ENCODE measurements around the gene DENND1A.

DENND1A gene

GRCh38 chr9:123883634-123884033 is 46.3 kb downstream of the DENND1A start:
- H3K9ac ChIP-seq (ENCODE audit: low read length in 2 of 2), result no peak overlapping the region
- no peaks in the 10 kb centered on the region for H3K4me1 ChIP-seq (ENCODE audit: control insufficient read depth, insufficient read depth, low read length)
- H3K27ac ChIP-seq (ENCODE audit: low read length), result no peak overlapping the region
- no peak overlapping the region for H3K4me3 ChIP-seq (ENCODE audit: low read length in 2 of 2)
- H3K9me3 ChIP-seq (ENCODE audit: control insufficient read depth in 2 of 2, low read length in 2 of 2), result no peaks in the 10 kb centered on the region
- H3K27me3 ChIP-seq (ENCODE audit: control insufficient read depth in 1 of 2, insufficient read depth in 2 of 2, low read length in 2 of 2), result no peaks in the 10 kb centered on the region
- peaks cover 1 to 3% of the 10 kb centered on the region in 2 donors for H3K36me3 ChIP-seq (ENCODE audit: control insufficient read depth in 2 of 2, insufficient read depth in 2 of 2, low read length in 2 of 2)

GRCh38 chr9:123881604-123882003 is 48.3 kb downstream of the DENND1A start:
- Histone ChIP-seq H3K27ac (ENCODE audit: low read length) (no peak overlapping the region), H3K36me3 (ENCODE audit: control insufficient read depth in 2 of 2, insufficient read depth in 2 of 2, low read length in 2 of 2) (peaks cover 0 to 6% of the 10 kb centered on the region in 2 donors)

GRCh38 chr9:123880420-123880819 is 49.5 kb downstream of the DENND1A start:
- Histone ChIP-seq H3K9ac (ENCODE audit: low read length in 2 of 2) (no peak overlapping the region), H3K4me1 (ENCODE audit: control insufficient read depth, insufficient read depth, low read length) (no peaks in the 10 kb centered on the region), H3K9me3 (ENCODE audit: control insufficient read depth in 2 of 2, low read length in 2 of 2) (no peaks in the 10 kb centered on the region), H3K4me3 (ENCODE audit: low read length in 2 of 2) (no peak overlapping the region), H3K27me3 (ENCODE audit: control insufficient read depth in 1 of 2, insufficient read depth in 2 of 2, low read length in 2 of 2) (no peaks in the 10 kb centered on the region), H3K27ac (ENCODE audit: low read length) (no peak overlapping the region), H3K36me3 (ENCODE audit: control insufficient read depth in 2 of 2, insufficient read depth in 2 of 2, low read length in 2 of 2) (peaks cover 2 to 6% of the 10 kb centered on the region in 2 donors)

More at GRCh38 chr9:123881604-123882003, 48.3 kb downstream of the DENND1A start:
- H3K9ac ChIP-seq (ENCODE audit: low read length in 2 of 2), result no peak overlapping the region
- H3K4me1 ChIP-seq (ENCODE audit: control insufficient read depth, insufficient read depth, low read length), result no peaks in the 10 kb centered on the region
- no peak overlapping the region for H3K4me3 ChIP-seq (ENCODE audit: low read length in 2 of 2)
- H3K9me3 ChIP-seq (ENCODE audit: control insufficient read depth in 2 of 2, low read length in 2 of 2), result no peaks in the 10 kb centered on the region
- H3K27me3 ChIP-seq (ENCODE audit: control insufficient read depth in 1 of 2, insufficient read depth in 2 of 2, low read length in 2 of 2), result no peaks in the 10 kb centered on the region

- peaks cover 2 to 6% of the 10 kb centered on the region in 2 donors for H3K36me3 ChIP-seq (ENCODE audit: control insufficient read depth in 2 of 2, insufficient read depth in 2 of 2, low read length in 2 of 2)
- H3K4me1 ChIP-seq (ENCODE audit: control insufficient read depth, insufficient read depth, low read length), result no peaks in the 10 kb centered on the region
- H3K9ac ChIP-seq (ENCODE audit: low read length in 2 of 2), result no peak overlapping the region
- no peak overlapping the region for H3K27ac ChIP-seq (ENCODE audit: low read length)
- H3K4me3 ChIP-seq (ENCODE audit: low read length in 2 of 2), result no peak overlapping the region
- H3K27me3 ChIP-seq (ENCODE audit: control insufficient read depth in 1 of 2, insufficient read depth in 2 of 2, low read length in 2 of 2), result no peaks in the 10 kb centered on the region
- no peaks in the 10 kb centered on the region for H3K9me3 ChIP-seq (ENCODE audit: control insufficient read depth in 2 of 2, low read length in 2 of 2)
Observed at GRCh38 chr9:123876750-123877149, 53.2 kb downstream of the DENND1A start.

GRCh38 chr9:123872710-123873109 is 57.2 kb downstream of the DENND1A start:
- Histone ChIP-seq H3K9me3 (ENCODE audit: control insufficient read depth in 2 of 2, low read length in 2 of 2) (no peaks in the 10 kb centered on the region), H3K36me3 (ENCODE audit: control insufficient read depth in 2 of 2, insufficient read depth in 2 of 2, low read length in 2 of 2) (peaks cover 0 to 2% of the 10 kb centered on the region in 2 donors), H3K9ac (ENCODE audit: low read length in 2 of 2) (no peak overlapping the region), H3K27ac (ENCODE audit: low read length) (no peak overlapping the region), H3K27me3 (ENCODE audit: control insufficient read depth in 1 of 2, insufficient read depth in 2 of 2, low read length in 2 of 2) (no peaks in the 10 kb centered on the region), H3K4me1 (ENCODE audit: control insufficient read depth, insufficient read depth, low read length) (no peaks in the 10 kb centered on the region), H3K4me3 (ENCODE audit: low read length in 2 of 2) (no peak overlapping the region)

- peaks cover 0 to 2% of the 10 kb centered on the region in 2 donors for H3K36me3 ChIP-seq (ENCODE audit: control insufficient read depth in 2 of 2, insufficient read depth in 2 of 2, low read length in 2 of 2)
- H3K27me3 ChIP-seq (ENCODE audit: control insufficient read depth in 1 of 2, insufficient read depth in 2 of 2, low read length in 2 of 2), result no peaks in the 10 kb centered on the region
- H3K4me1 ChIP-seq (ENCODE audit: control insufficient read depth, insufficient read depth, low read length), result no peaks in the 10 kb centered on the region
- H3K9me3 ChIP-seq (ENCODE audit: control insufficient read depth in 2 of 2, low read length in 2 of 2), result no peaks in the 10 kb centered on the region
- H3K9ac ChIP-seq (ENCODE audit: low read length in 2 of 2), result no peak overlapping the region
- no peak overlapping the region for H3K27ac ChIP-seq (ENCODE audit: low read length)
- H3K4me3 ChIP-seq (ENCODE audit: low read length in 2 of 2), result no peak overlapping the region
Observed at GRCh38 chr9:123871781-123872180, 58.1 kb downstream of the DENND1A start.

- H3K27ac ChIP-seq (ENCODE audit: low read length), result no peak overlapping the region
- H3K27me3 ChIP-seq (ENCODE audit: control insufficient read depth in 1 of 2, insufficient read depth in 2 of 2, low read length in 2 of 2), result no peaks in the 10 kb centered on the region
Observed at GRCh38 chr9:123868002-123868401, 61.9 kb downstream of the DENND1A start.

GRCh38 chr9:123867034-123867433 is 62.9 kb downstream of the DENND1A start:
- Histone ChIP-seq H3K4me1 (ENCODE audit: control insufficient read depth, insufficient read depth, low read length) (no peaks in the 10 kb centered on the region), H3K36me3 (ENCODE audit: control insufficient read depth in 2 of 2, insufficient read depth in 2 of 2, low read length in 2 of 2) (no peaks in the 10 kb centered on the region), H3K27ac (ENCODE audit: low read length) (no peak overlapping the region), H3K9ac (ENCODE audit: low read length in 2 of 2) (no peak overlapping the region), H3K4me3 (ENCODE audit: low read length in 2 of 2) (no peak overlapping the region), H3K27me3 (ENCODE audit: control insufficient read depth in 1 of 2, insufficient read depth in 2 of 2, low read length in 2 of 2) (no peaks in the 10 kb centered on the region), H3K9me3 (ENCODE audit: control insufficient read depth in 2 of 2, low read length in 2 of 2) (no peaks in the 10 kb centered on the region)

More at GRCh38 chr9:123868002-123868401, 61.9 kb downstream of the DENND1A start:
- no peaks in the 10 kb centered on the region for H3K9me3 ChIP-seq (ENCODE audit: control insufficient read depth in 2 of 2, low read length in 2 of 2)
- H3K4me1 ChIP-seq (ENCODE audit: control insufficient read depth, insufficient read depth, low read length), result no peaks in the 10 kb centered on the region
- no peak overlapping the region for H3K9ac ChIP-seq (ENCODE audit: low read length in 2 of 2)
- no peaks in the 10 kb centered on the region for H3K36me3 ChIP-seq (ENCODE audit: control insufficient read depth in 2 of 2, insufficient read depth in 2 of 2, low read length in 2 of 2)
- H3K4me3 ChIP-seq (ENCODE audit: low read length in 2 of 2), result no peak overlapping the region

- H3K9ac ChIP-seq (ENCODE audit: low read length in 2 of 2), result no peak overlapping the region
- H3K27ac ChIP-seq (ENCODE audit: low read length), result no peak overlapping the region
- H3K4me1 ChIP-seq (ENCODE audit: control insufficient read depth, insufficient read depth, low read length), result no peaks in the 10 kb centered on the region
- no peaks in the 10 kb centered on the region for H3K9me3 ChIP-seq (ENCODE audit: control insufficient read depth in 2 of 2, low read length in 2 of 2)
- no peaks in the 10 kb centered on the region for H3K36me3 ChIP-seq (ENCODE audit: control insufficient read depth in 2 of 2, insufficient read depth in 2 of 2, low read length in 2 of 2)
- no peaks in the 10 kb centered on the region for H3K27me3 ChIP-seq (ENCODE audit: control insufficient read depth in 1 of 2, insufficient read depth in 2 of 2, low read length in 2 of 2)
- no peak overlapping the region for H3K4me3 ChIP-seq (ENCODE audit: low read length in 2 of 2)
Observed at GRCh38 chr9:123866497-123866896, 63.4 kb downstream of the DENND1A start.

- H3K9ac ChIP-seq (ENCODE audit: low read length in 2 of 2), result no peak overlapping the region
- H3K27ac ChIP-seq (ENCODE audit: low read length), result no peak overlapping the region
- no peak overlapping the region for H3K4me3 ChIP-seq (ENCODE audit: low read length in 2 of 2)
- no peaks in the 10 kb centered on the region for H3K27me3 ChIP-seq (ENCODE audit: control insufficient read depth in 1 of 2, insufficient read depth in 2 of 2, low read length in 2 of 2)
- no peaks in the 10 kb centered on the region for H3K36me3 ChIP-seq (ENCODE audit: control insufficient read depth in 2 of 2, insufficient read depth in 2 of 2, low read length in 2 of 2)
- no peaks in the 10 kb centered on the region for H3K4me1 ChIP-seq (ENCODE audit: control insufficient read depth, insufficient read depth, low read length)
- no peaks in the 10 kb centered on the region for H3K9me3 ChIP-seq (ENCODE audit: control insufficient read depth in 2 of 2, low read length in 2 of 2)
Observed at GRCh38 chr9:123865226-123866000, 64.5 kb downstream of the DENND1A start.

- Histone ChIP-seq H3K9ac (ENCODE audit: low read length in 2 of 2) (no peak overlapping the region), H3K4me1 (ENCODE audit: control insufficient read depth, insufficient read depth, low read length) (no peaks in the 10 kb centered on the region), H3K27ac (ENCODE audit: low read length) (no peak overlapping the region)
Observed at GRCh38 chr9:123864251-123864650, 65.7 kb downstream of the DENND1A start.

More at GRCh38 chr9:123864251-123864650, 65.7 kb downstream of the DENND1A start:
- no peaks in the 10 kb centered on the region for H3K9me3 ChIP-seq (ENCODE audit: control insufficient read depth in 2 of 2, low read length in 2 of 2)
- no peak overlapping the region for H3K4me3 ChIP-seq (ENCODE audit: low read length in 2 of 2)
- no peaks in the 10 kb centered on the region for H3K36me3 ChIP-seq (ENCODE audit: control insufficient read depth in 2 of 2, insufficient read depth in 2 of 2, low read length in 2 of 2)
- H3K27me3 ChIP-seq (ENCODE audit: control insufficient read depth in 1 of 2, insufficient read depth in 2 of 2, low read length in 2 of 2), result no peaks in the 10 kb centered on the region
